ENCODE results near the gene PDYN. TPM values are rescaled to one million over a fixed set of nuclear protein-coding genes. Genes with fewer than 3 reads are reported as not detected.

Gene PDYN
- total RNA-seq, 6 experiments from 2014 or later: not detected

- DNase-seq: no peak
- Mint-ChIP-seq H3K4me3 (no peak overlapping the region), H3K4me1 (ENCODE audit: low read depth) (no peaks in the 10 kb centered on the region), H3K27ac (no peak overlapping the region), H3K27me3 (ENCODE audit: insufficient read depth) (peaks cover 51% of the 10 kb centered on the region), H3K9me3 (no peaks in the 10 kb centered on the region), H3K36me3 (ENCODE audit: low read depth) (no peaks in the 10 kb centered on the region)
- no peak for TF ChIP-seq CTCF (IDR thresholded peaks at IDR 0.05)
Measured at GRCh38 chr20:2001119-2001518, 7.3 kb upstream of the PDYN start.

- no peaks in the 10 kb centered on the region for H3K36me3 Mint-ChIP-seq (ENCODE audit: low read depth)
- no peaks in the 10 kb centered on the region for H3K4me1 Mint-ChIP-seq (ENCODE audit: low read depth)
- H3K27ac Mint-ChIP-seq: no peak overlapping the region
- H3K9me3 Mint-ChIP-seq: no peaks in the 10 kb centered on the region
- H3K4me3 Mint-ChIP-seq: no peak overlapping the region
- peaks cover 56% of the 10 kb centered on the region for H3K27me3 Mint-ChIP-seq (ENCODE audit: insufficient read depth)
- no peak for DNase-seq
- no peak for TF ChIP-seq CTCF (IDR thresholded peaks at IDR 0.05)
Measured at GRCh38 chr20:2000285-2000684, 6.4 kb upstream of the PDYN start.

GRCh38 chr20:1998715-1999114 lies 4.9 kb upstream of the PDYN start:
- no peak overlapping the region for H3K4me3 Mint-ChIP-seq

GRCh38 chr20:1998193-1998520 lies 4.3 kb upstream of the PDYN start:
- H3K4me1 Mint-ChIP-seq (ENCODE audit: low read depth): no peaks in the 10 kb centered on the region

More at GRCh38 chr20:1998715-1999114, 4.9 kb upstream of the PDYN start:
- H3K27me3 Mint-ChIP-seq (ENCODE audit: insufficient read depth): peaks cover 68% of the 10 kb centered on the region
- H3K36me3 Mint-ChIP-seq (ENCODE audit: low read depth): no peaks in the 10 kb centered on the region
- no peak overlapping the region for H3K27ac Mint-ChIP-seq
- TF ChIP-seq CTCF (IDR thresholded peaks at IDR 0.05): no peak
- DNase-seq: no peak
- no peaks in the 10 kb centered on the region for H3K9me3 Mint-ChIP-seq
- no peaks in the 10 kb centered on the region for H3K4me1 Mint-ChIP-seq (ENCODE audit: low read depth)

GRCh38 chr20:1997483-1998192 lies 3.8 kb upstream of the PDYN start:
- Mint-ChIP-seq H3K27me3 (ENCODE audit: insufficient read depth) (peaks cover 76% of the 10 kb centered on the region), H3K36me3 (ENCODE audit: low read depth) (no peaks in the 10 kb centered on the region), H3K27ac (no peak overlapping the region), H3K4me1 (ENCODE audit: low read depth) (no peaks in the 10 kb centered on the region), H3K9me3 (no peaks in the 10 kb centered on the region), H3K4me3 (no peak overlapping the region)
- TF ChIP-seq CTCF (IDR thresholded peaks at IDR 0.05): no peak
- no peak for DNase-seq

More at GRCh38 chr20:1998193-1998520, 4.3 kb upstream of the PDYN start:
- no peak for TF ChIP-seq CTCF (IDR thresholded peaks at IDR 0.05)
- Mint-ChIP-seq H3K27ac (no peak overlapping the region), H3K9me3 (no peaks in the 10 kb centered on the region), H3K27me3 (ENCODE audit: insufficient read depth) (peaks cover 74% of the 10 kb centered on the region), H3K36me3 (ENCODE audit: low read depth) (no peaks in the 10 kb centered on the region), H3K4me3 (no peak overlapping the region)
- DNase-seq: no peak

Data from HFFc6 (cell line).